SHP77 treated with DMSO at 0.1 percent for 48 hours (cell line): ENCODE data around the gene PPIP5K1.

Experiments
- DNase-seq: peaks from one replicate; lab custom pipeline; 2025; lab: John Stamatoyannopoulos, UW

Gene PPIP5K1

GRCh38 chr15:43488790-43489189 is 101.2 kb downstream of the PPIP5K1 start:
- no peak for DNase-seq

DNA sequence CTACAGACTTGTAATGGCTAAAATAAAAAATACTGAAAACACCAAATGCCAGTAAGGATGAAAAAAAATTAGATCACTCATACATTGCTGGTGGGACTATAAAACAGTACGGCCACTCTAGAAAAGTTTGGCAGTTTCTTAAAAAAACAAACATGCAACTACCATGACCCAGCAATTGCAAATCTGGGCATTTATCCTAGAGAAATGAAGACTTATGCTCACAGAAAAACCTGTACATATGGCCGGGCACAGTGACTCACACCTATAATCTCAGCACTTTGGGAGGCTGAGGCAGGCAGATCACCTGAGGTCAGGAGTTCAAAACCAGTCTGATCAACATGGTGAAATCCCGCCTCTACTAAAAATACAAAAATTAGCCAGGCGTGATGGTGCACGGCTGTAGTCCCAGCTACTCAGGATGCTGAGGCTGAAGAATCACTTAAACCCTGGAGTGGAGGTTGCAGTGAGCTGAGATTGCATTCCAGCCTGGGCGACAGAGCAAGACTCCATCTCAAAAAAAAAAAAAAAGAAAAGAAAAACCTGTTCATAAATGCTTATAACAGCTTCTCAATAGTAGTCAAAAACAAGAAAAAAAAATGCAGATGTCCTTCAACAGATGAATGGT is 102.6 kb downstream of the PPIP5K1 start:
- DNase-seq, result no peak

DNA sequence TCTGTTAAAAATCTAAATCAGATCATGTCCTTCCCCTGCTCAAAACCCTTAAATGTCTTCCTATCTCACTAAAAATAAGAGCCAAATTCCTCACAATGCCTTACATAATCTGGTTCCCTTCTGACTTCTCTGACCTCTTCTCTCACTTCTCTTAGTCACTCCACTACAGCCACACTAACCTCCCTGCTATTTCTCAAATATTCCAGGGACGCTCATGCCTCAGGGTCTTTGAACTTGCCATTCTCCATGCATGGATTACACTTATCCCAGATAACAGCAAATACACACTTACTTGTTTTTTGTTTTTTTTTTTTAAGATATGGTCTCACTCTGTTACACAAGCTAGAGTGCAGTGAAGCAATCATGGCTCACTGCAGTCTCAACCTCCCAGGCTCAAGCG is 105.6 kb downstream of the PPIP5K1 start:
- DNase-seq, result no peak
